SH-SY5Y (cell line): Measurements from ENCODE around the gene SLC34A3.

Experiments used
- GATA2 ChIP-seq: IDR thresholded peaks from 2 replicates; pipeline ENCODE4 v1.6.1; 2011; ENCODE audit warnings: mild to moderate bottlenecking, low read depth, low read length
- GATA3 ChIP-seq: IDR thresholded peaks from 2 replicates; pipeline ENCODE4 v1.6.1; 2011; ENCODE audit warnings: low read depth, mild to moderate bottlenecking, low read length, moderate library complexity

SLC34A3 gene

GRCh38 chr9:137230705-137231371, at the start of gene SLC34A3:
SLC34A3 (plus strand) TSS chr9:137230901; CDS start chr9:137231703, 802 bp downstream.
- no peak for TF ChIP-seq GATA2
- no peak for TF ChIP-seq GATA3

GRCh38 chr9:137181680-137182079, 49.0 kb upstream of the SLC34A3 start:
- no peak for TF ChIP-seq GATA2
- no peak for TF ChIP-seq GATA3

- TF ChIP-seq GATA2 (no peak), GATA3 (no peak)
These were observed 47.9 kb upstream of the SLC34A3 start for GRCh38 chr9:137182836-137183235.

GRCh38 chr9:137183980-137184595, 46.6 kb upstream of the SLC34A3 start:
- TF ChIP-seq GATA2 (no peak), GATA3 (no peak)

- TF ChIP-seq GATA2 (no peak), GATA3 (no peak)
These were observed 45.6 kb upstream of the SLC34A3 start for GRCh38 chr9:137184881-137185660.

- TF ChIP-seq GATA2 (no peak), GATA3 (no peak)
These were observed 44.8 kb upstream of the SLC34A3 start for GRCh38 chr9:137185921-137186320.

GRCh38 chr9:137186385-137186784, 44.3 kb upstream of the SLC34A3 start:
- TF ChIP-seq GATA3 (no peak), GATA2 (no peak)

GRCh38 chr9:137187386-137187785, 43.3 kb upstream of the SLC34A3 start:
- TF ChIP-seq GATA3 = no peak
- TF ChIP-seq GATA2 = no peak

- TF ChIP-seq GATA3 = no peak
These were observed 42.6 kb upstream of the SLC34A3 start for GRCh38 chr9:137188086-137188489.

GRCh38 chr9:137188490-137189296, 42.0 kb upstream of the SLC34A3 start, which contains the start of the genes ANAPC2 and SSNA1:
ANAPC2 (minus strand) TSS chr9:137188560; CDS start chr9:137188532, 28 bp downstream.
SSNA1 (plus strand) TSS chr9:137188676; CDS start chr9:137188727, 51 bp downstream.
- TF ChIP-seq GATA3 = no peak
- TF ChIP-seq GATA2 = no peak

- TF ChIP-seq GATA2 (no peak), GATA3 (no peak)
These were observed 41.1 kb upstream of the SLC34A3 start for GRCh38 chr9:137189297-137190295.

- TF ChIP-seq GATA2 = no peak
- no peak for TF ChIP-seq GATA3
These were observed 40.3 kb upstream of the SLC34A3 start for GRCh38 chr9:137190315-137190856.
